Measurements from ENCODE around the gene NTRK2.

Gene NTRK2

DNA sequence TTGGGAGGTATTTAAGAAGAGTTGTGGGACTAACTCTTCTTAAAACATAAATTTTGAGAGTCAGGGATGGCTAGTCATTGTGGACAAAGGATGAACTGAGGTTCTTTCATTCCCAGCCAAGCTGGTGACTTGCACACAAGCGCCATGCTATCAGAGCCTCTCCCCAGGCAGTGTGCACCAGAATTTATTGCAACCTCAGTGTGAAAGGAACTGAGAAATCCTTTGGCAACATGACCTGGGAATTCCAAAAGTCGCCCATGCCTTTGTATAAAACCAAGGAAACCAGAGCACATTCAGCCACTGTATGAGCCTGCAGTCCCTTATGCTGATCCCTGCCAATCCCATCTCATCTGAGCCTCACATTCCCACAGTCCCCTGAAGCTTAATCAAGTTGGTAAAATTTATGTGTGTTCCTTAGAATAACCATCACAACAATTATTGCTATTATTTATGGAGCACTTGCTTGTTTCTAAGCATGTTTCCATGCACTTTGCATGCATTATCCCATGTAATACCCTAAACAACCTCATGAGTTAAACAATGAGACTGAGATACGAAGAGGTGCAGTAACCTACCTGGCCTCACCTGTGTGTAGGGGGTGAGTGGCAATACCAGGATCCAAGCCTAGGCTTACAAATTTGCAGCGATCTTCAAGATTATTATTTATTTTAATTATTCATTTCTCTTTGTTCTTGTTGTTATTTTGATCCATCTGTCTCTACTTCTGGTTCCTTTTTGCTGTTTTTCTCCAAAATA lies 116.4 kb downstream of the NTRK2 start:
- no peak for DNase-seq

DNA sequence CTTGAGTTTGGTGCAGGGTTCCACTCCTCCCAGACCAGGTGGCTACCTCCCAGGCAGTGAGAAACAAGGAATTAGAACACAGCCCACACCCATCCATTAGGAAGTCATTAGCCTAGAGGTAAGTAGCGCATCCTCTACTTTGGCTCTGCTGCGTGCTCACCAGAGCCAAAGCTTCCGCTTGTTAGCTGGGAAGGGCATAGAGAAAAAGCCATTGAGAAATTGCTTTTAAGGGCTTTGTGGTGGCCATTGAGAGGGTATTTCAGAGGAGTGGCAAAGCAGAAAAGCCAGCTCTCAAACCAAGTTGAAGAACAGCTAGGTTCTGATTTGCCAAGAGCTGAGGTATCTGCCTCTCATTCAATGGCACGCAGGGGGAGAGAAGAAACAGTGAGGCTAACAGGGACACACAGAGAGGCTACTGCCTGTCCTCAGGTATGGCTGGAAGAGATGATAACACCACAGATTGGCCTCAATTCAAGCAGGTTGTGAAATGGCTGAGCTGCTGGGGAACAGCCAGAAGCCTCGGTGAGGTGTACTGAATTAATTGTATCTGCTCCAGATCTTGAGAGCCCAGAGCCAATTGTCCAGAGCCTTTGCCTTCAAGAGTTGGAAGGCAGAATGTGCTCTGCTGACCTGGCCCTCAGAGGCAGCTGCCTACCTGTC lies 119.4 kb downstream of the NTRK2 start:
- DNase-seq = no peak

DNA sequence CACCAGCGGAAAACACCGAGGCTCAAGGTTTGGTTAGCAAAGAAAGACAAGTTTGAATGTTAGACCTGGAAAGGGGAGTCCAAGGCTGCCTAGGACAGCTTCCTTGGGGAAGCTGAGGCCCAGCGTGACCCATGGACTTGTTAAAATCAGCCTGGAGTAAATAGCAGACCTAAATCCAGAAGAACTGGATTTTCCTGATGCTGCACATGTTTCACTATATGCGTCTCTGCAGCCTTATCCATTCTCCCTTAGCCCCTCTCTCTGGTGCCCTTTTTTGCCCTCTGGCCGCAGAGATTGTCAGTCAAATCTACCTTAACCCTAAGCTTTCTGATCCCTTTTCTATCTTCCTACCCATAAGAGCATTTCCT lies 119.9 kb downstream of the NTRK2 start:
- no peak for DNase-seq

DNA sequence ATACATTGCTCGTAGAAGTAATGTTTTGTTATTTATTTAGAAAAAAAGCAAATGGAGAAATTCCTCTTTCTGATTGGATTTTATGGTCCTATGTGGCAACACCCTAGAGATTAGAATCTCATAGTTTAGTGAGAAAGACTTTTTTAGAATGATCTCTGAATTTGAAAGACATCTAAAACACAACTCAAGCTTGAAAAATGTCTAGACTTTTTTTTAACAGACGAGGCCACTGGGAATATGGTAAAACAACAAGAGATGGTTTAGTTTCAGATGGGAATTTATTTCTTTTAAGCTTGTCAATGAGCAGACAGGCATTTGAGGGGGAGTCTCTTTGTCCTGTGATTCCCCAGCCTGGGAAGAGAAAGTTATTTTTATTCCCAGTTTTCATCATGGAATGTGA lies 122.1 kb downstream of the NTRK2 start:
- no peak for DNase-seq

DNA sequence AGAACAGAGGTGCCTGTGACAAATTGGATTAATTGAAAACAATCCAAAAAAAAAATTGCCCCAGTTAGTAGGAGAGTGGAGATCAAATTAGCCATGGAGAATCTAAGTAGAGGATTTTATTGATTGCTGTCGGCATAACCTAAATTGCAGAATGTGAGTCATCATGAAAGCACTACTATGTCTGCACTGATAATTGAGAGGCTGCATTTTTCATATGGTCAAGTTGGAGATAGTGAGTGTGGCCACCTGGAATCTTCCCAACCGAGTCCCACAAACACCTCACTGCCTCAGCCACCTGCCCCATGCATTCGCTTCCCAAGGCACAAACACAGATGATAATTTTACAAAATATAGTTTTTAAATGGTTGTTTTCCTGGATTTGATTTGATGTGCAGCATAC lies 123.7 kb downstream of the NTRK2 start:
- no peak for DNase-seq

DNA sequence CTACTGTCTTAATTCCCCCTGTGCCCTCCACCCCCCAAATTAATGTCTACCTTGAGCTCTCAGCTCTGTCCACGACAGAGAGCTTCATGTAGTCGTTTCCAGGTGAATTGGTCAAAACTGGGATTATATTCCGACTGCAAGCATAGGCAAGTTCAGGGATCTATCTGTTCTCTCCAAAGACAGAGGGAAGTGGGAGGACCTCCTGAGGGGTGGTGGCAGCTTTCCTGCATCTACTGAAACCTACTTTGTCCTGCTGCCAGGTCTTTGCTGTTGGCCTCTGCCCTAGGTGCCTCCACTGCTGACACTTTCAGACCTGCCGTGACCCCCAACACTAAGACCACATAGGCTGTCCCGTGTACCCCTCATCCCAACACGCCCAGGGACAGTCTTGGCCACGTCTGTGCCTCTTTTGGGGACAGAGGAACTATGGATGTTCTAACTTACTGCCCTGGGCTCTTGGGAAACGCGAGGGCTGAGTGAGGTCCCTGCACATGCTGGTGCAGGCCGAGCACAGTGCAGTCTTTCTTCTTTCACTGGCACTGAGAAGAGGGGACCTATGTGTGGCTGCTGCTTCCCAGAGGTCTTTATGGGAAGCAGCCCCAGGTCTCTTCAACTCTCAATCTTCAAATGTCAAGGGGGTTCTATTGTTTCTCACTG lies 125.6 kb downstream of the NTRK2 start:
- DNase-seq = no peak

DNA sequence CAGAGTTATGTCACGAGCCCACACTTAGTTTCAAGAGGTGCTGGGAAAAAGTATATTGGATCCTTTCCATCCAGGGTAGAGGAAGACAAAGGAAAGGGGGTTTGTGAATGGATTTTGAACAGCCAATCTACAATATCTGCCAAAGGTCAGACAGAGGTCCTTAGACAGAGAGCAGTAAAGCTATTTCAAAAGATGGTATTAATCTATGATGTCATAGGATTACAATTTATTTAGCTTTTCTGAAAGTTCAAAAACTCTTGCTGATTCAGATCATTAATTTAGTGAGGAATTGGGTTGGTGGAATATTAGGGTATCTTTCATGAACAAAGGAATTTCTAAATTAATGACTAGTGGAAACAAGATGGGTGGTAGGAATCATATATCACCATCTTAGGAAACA lies 126.9 kb downstream of the NTRK2 start:
- DNase-seq = no peak

DNA sequence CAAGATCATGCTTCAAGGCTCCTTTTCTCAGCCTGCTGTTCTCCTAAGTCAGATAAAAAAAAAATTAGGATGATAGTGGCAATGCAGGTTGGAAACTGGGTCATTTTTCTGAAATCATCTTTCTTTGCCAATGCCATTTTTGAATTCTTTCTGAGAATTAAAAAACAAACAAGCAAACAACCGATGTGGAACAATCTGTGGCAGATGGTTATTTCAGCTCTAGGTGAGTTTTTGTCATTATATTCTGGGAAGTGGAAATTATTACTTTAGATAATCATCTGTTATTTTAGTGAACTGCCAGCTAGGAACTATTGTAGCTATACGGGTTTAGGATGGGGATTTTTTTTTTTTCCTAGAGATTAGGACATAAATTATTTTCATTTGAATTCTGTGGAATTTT lies 129.7 kb downstream of the NTRK2 start:
- DNase-seq = no peak

DNA sequence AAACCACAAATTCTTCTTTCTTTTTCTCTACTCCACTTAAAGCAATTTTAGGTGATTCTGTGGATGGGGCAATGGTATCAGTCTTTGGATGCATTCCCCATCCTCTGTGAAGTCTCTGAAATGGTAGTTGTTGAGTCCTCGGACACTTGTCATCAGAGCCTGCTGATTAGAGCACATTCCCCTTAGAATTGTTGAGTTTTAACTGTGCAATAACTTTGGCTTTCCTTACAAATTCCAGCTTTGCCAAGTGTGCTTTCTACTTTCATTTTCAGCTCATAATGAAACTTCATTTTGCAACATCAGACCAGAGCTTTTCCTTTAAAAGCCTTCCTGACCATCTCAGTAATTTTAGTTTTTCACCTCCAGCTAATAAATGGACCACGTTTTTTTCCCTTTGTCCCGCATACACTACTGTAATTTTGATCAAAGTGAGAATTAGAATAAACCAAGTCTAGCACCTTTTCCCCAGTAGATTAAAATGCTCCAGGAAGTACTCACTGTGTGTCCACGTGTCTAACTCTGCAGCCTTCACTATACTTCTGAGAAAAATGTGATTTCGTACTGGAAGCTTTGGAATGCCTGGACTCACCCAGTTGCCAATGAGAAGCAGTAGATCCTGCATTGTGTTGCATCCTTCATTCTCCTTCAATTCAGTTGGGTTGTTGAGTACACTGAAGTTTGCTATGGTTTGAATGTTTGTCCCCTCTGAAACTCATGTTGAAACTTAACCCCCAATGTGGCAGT lies 135.6 kb downstream of the NTRK2 start:
- no peak for DNase-seq

DNA sequence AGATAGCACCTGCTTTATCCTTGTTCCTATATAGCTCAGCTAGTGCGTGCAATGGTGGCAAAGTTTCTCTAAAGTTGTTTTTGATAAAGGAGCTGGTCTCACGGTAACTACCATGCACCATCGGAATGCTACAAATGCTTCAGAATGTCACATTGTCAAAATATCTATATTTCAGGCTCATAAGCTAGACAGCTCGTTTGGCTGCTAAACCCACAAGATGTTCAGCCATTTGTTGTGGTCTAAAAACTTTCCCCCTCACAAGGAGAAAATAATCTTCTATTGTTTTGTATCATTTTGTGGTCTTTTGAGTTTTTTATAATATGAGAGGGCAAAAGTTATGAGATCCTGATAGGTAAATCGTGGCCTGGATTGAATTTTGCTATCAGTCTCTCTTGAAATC lies 137.9 kb downstream of the NTRK2 start:
- DNase-seq = no peak

DNA sequence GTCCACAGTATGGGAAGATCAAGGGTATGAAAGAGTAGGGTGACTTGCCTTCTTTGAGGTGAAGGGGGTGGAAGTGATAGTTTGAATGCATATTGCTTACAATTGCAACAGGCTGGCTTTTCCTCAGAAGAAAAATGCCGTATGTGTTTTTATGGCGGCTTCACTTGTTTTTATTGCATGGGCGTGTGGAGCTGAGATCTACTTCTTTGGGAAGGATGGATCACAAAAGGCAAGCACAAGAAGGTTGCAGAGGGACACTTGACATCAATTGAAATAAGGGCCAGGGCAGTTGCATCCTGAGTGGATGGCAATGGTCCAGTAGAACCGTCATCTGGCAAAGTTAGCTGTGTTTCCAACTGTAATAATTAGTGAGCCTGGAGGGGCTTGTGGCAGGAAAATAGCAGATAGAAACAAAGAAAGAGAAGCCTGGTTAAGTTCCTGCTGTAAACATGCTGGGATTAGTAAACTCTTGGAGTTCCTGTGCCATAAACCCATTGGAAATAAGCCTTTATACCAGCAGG lies 138.4 kb downstream of the NTRK2 start:
- DNase-seq = no peak

DNA sequence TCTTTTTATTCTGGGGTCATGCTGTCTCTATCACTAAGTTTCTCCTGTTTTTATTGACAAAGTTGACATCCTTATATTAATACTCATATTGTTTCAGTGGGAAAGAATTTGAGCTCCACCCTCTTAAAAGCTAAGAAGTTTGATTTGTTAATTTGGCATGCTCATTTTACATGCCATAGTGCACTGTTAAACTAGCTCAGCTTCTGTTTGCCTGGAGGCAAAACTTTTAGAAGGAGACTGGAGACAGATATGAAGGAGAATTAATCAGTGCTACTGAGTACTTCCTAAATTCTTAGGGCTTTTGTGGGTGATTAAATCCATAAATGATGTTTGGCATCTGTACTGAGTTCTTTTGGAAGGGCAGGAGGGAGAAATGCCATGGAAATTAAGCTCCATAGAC lies 138.9 kb downstream of the NTRK2 start:
- DNase-seq = no peak

DNA sequence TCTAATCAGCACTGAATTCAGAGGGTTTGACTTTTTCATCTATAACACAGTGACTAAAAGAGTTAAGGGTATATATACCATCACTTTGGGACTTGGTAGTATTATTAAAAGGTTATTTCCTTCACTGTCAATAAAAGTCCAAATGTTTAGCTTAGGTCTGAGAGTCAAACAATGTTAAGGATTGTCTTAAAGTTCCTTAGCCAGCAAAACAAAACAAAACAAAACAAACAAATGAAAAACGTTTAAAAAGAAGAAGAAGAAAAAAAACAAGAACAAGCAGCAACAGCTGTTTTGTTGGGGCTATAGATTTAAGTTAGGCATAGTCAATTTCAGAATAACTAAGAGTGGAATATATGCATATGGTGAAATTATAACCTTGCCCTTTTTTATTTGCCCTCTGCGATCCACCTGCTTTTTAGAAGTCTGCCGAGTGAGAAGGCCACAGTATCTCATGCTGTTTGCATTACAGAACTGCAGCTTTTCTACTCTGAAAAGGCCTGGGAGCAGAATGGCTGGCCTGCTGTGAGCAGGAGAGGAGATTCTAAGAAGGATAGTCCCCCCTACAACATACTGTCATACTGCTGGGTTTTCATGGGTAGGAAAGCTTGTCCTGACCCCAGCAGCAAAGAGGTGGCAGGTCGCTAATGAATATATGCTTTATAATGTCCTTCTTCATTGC lies 141.7 kb downstream of the NTRK2 start:
- DNase-seq = no peak

DNA sequence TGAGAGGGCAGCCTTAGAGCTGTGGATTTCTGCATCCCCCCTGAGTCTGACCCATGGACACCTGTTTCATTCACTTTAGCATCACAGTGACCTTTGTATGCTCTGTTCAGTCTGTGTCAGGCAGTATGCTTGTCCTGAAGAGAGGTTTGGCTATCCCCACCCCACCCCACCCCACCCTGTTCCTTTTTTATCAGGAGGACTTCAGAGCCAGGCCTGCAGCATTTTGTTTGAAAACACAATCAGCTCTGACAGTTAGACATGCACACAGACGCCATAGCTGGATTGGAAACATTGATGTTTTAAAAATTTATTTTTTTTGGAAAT lies 142.2 kb downstream of the NTRK2 start:
- no peak for DNase-seq

DNA sequence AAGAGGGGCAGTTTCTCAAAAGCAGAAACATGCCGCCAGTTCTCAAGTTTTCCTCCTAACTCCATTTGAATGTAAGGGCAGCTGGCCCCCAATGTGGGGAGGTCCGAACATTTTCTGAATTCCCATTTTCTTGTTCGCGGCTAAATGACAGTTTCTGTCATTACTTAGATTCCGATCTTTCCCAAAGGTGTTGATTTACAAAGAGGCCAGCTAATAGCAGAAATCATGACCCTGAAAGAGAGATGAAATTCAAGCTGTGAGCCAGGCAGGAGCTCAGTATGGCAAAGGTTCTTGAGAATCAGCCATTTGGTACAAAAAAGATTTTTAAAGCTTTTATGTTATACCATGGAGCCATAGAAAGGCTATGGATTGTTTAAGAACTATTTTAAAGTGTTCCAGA lies 142.8 kb downstream of the NTRK2 start:
- DNase-seq = no peak

DNA sequence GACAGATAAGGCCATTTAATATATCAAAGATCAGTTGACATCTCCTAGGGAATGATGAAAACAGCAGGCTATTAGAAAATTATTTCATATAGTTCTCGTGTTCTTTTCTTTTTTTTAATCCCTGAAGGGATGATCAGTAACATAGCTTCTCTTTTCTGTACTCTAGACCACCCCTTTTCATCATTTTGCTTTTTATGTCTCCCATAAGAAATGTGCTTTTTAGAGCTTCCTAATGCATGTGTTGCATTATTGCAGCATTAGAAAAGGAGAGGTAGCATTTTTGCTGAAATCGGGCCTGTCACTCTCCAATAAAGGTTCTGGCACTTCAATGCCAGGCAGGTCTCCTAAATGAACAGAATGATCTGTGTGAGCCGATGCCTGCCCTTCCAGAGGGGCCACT lies 143.3 kb downstream of the NTRK2 start:
- DNase-seq = no peak

DNA sequence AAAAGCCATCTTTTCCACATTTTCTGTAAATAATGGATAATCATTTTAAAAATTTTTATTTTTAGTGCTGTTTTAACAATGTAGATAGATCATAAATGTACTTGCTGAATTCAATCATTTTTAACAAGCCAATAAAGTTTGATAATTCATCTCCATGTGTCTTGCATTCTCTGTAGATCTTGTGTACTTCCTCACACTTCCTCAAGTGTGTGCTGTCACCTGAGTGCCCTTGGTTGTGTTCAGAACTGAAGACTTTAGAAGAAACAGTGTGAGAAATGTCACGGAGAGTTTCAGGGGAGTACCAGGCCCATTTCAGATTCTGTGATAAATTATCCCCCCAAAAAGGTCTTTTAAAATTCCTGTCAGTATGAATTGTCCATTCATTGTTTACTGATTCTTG lies 146.0 kb downstream of the NTRK2 start:
- no peak for DNase-seq

DNA sequence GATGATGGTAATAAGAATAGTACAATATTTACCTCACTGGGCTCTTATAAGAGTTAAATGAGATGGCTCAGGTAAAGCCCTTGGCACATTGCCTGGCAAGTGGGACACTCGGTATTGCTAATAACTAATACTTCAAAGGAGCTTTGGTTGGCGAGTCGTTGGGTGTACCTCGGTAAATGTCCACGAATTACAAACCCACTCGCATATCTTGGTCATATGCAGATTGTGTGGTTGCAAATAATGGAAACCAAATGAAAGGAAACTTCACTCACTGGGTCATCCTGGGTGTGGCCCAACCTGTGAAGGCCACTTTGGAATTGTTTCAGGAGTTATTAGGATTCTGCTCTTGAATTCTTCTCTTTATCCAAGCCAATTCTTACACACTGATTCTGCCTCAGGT lies 147.5 kb downstream of the NTRK2 start:
- DNase-seq = no peak

DNA sequence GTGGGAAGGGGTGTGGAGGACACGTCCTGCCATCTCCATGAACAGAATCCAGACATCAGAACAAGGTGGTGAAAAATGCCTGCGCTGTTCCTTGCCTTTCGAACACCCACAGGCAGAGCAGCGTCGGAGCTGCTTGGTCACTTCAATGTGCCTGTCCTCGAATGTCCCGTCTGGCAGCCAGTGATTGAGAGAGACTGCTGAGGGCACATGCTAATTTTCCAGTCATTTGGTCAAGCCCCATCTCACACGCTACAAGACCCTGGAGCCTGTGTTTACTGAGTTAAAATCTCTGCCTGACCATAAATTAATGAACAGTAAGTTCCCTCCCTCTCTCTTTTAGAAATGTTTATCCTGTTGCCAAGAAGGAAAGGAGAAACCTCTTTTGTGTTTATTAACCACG lies 149.3 kb downstream of the NTRK2 start:
- DNase-seq = no peak

DNA sequence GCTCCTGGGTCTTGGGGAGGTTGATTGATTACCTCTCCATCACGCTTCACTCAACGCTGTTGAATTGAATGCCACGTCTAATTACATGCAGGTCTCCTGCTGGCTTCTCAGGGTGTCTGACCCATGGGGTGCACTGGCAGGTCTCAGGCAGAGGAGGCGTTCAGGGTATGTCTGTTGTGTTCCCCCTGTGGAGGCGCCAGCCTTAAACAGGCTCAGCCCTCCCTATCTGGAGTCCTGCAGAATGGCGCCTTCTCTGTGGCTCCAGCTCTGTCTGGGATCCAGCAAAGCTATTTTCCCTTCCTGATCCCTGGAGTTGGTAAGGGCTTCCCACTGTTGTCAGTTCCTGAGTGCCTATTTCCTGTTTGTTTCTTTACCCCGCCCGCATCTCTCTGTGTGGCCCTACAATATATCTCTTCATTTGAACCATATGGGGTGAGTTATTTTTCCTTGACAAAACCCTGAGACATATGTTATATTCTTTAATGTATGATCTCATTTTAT lies 150.0 kb downstream of the NTRK2 start:
- no peak for DNase-seq

DNA sequence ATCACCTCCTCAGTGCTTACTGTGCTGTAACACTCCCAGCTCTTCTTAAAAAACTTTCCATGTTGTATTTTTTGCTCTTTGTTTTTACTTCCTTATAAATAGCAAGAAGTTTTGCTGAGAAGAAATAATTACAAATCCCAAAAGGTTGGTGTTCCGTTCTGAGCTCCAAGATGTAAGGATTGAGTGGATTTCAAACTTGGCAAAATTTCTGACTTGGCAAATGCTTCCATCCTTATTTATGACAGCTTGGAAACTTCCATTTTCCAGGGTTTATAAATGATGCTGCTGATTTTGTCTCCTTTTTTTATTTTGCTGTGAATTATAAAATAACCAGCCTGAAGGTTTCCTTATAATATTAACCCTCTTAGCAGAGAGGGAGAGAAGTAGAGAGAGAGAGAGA lies 151.9 kb downstream of the NTRK2 start:
- no peak for DNase-seq

DNA sequence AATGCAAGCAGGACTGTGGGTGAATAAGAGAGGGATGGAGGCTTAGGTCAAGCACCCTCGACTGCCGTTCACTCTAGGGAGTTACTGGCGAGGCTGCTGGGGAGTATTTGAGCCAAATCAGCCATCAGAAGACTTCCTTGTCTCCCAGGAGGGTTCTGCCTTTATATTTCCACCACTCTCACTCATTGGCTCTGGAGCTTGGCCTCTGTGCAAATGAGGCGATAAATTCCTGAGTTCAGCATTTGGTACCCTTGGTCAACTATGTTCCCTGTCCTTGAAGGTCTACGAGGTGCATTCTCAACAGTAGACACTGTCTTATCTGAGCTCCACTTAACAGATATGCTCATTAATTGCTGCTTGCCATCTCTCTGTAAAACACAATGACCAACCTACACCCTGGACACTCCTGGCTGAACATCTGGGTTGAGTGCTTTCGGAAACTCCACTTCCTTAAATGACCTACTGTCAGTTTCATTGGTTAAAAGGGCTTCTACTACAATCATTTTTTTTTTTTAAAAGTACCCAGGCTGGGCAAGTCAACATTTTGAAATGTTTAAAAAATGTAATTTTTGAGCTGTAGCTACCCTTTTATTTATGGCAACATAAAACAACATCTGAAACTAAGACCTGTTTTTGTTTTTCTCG lies 153.2 kb downstream of the NTRK2 start:
- DNase-seq = no peak

Measured in activated CD8-positive, alpha-beta memory T cell treated with anti-CD3 and anti-CD28 coated beads, Interleukin-2, amount 50 U/mL, for 4 hours (primary cell).